K562 (cell line): ENCODE results near the gene RREB1. TPM values are rescaled to one million over a fixed set of nuclear protein-coding genes. Genes with fewer than 3 reads are reported as not detected.

Source experiments
- ARNT ChIP-seq, 2 experiments: fragments of 450-650 bp; IDR thresholded peaks; 2 replicates each; pipeline ENCODE4 v1.6.1; 2016; ENCODE audit warnings: mild to moderate bottlenecking in 1 of 2
- FOXP1 ChIP-seq: sonication (generic); formaldehyde crosslinking; IDR thresholded peaks from 2 replicates; pipeline ENCODE4 v1.8.0; 2022; ENCODE audit warnings: mild to moderate bottlenecking, missing genetic modification reagents
- GABPB1 ChIP-seq: sonication (generic); formaldehyde crosslinking; IDR thresholded peaks from 2 replicates; pipeline ENCODE4 v1.8.0; 2022; ENCODE audit warnings: mild to moderate bottlenecking, missing genetic modification reagents
- MYC ChIP-seq, 2 experiments: fragments of 250-450 bp in 1 of 2; sonication (Bioruptor Pico) in 1 of 2; IDR thresholded peaks; 2 replicates each; pipeline versions ENCODE4 v1.5.1 to v1.6.1; 2012 to 2021; ENCODE audit warnings: low read depth in 2 of 2, borderline replicate concordance in 1 of 2, improper control_type of control experiment in 1 of 2, low read length in 1 of 2, mild to moderate bottlenecking in 1 of 2, moderate library complexity in 1 of 2
- NCOA2 ChIP-seq, 2 experiments: fragments of 450-650 bp; IDR thresholded peaks; 2 replicates each; pipeline ENCODE4 v1.6.1; 2018; ENCODE audit warnings: mild to moderate bottlenecking in 2 of 2, moderate library complexity in 1 of 2; ENCODE audit not compliant: partially characterized antibody in 2 of 2
- NEUROD1 ChIP-seq: fragments of 150-350 bp; IDR thresholded peaks from 2 replicates; pipeline ENCODE4 v1.6.1; 2014; ENCODE audit warnings: borderline replicate concordance, low read length, low read depth; ENCODE audit not compliant: partially characterized antibody
- NFRKB ChIP-seq: fragments of 450-650 bp; IDR thresholded peaks from 2 replicates; pipeline ENCODE4 v1.6.1; 2016; ENCODE audit warnings: low read depth
- SAFB2 ChIP-seq: fragments of 200-400 bp; formaldehyde crosslinking; IDR thresholded peaks from 2 replicates; pipeline ENCODE4 v1.6.1; 2018; ENCODE audit warnings: borderline replicate concordance, low read length, low read depth, moderate library complexity; ENCODE audit not compliant: severe bottlenecking
- SLC30A9 ChIP-seq: fragments of 250-450 bp; sonication (Bioruptor Pico); IDR thresholded peaks from 2 replicates; pipeline ENCODE4 v1.8.0; 2022; ENCODE audit warnings: mild to moderate bottlenecking, moderate library complexity
- TBL1XR1 ChIP-seq, 2 experiments: IDR thresholded peaks; 2 replicates each; pipeline ENCODE4 v1.6.1; 2012; ENCODE audit warnings: improper control_type of control experiment in 2 of 2, low read length in 2 of 2, mild to moderate bottlenecking in 1 of 2
- TOE1 ChIP-seq, 2 experiments: fragments of 450-650 bp in 1 of 2; sonication (generic) in 1 of 2; formaldehyde crosslinking in 1 of 2; IDR thresholded peaks; 2 replicates each; pipeline versions ENCODE4 v1.7.1 to v1.8.0; 2016 to 2022; ENCODE audit warnings: borderline replicate concordance in 2 of 2, mild to moderate bottlenecking in 2 of 2, antibody characterized with exemption in 1 of 2, inconsistent platforms in 1 of 2, low read depth in 1 of 2, missing genetic modification reagents in 1 of 2, moderate library complexity in 1 of 2
- ZNF224 ChIP-seq: sonication (generic); formaldehyde crosslinking; IDR thresholded peaks from 2 replicates; pipeline ENCODE4 v1.8.0; 2022; ENCODE audit warnings: mild to moderate bottlenecking, missing genetic modification reagents
- ZNF408 ChIP-seq: fragments of 250-450 bp; sonication (Bioruptor Pico); IDR thresholded peaks from 2 replicates; pipeline ENCODE4 v1.4.0; 2020; ENCODE audit warnings: low read depth, mild to moderate bottlenecking, moderate library complexity
- polyA plus RNA-seq, 8 experiments: library from polyadenylated mRNA; depleted of rRNA in 4 of 8; stranded (reverse) in 5 of 8; unstranded in 3 of 8; fragments of >200 nt; fragmentation: Nextera tagmentation in 2 of 8; fragmentation: Illumina TruSeq in 1 of 8; extraction: Ambion mirVana in 2 of 8; extraction: Trizol in 1 of 8; gene quantifications; 2 replicates each; pipeline versions ENCODE4 v1.2.1 to v1.2.3, GENCODE V29; 2011 to 2014; ENCODE audit warnings: inconsistent platforms in 1 of 8, missing spikeins in 1 of 8
- total RNA-seq, 7 experiments: library from RNA; depleted of rRNA in 6 of 7; stranded (reverse); fragments of >200 nt in 6 of 7; fragmentation: Illumina TruSeq in 2 of 7; extraction: Trizol in 2 of 7; gene quantifications; 2 replicates each; pipeline versions ENCODE4 v1.2.1 to v1.2.3, GENCODE V29; 2011 to 2021; ENCODE audit warnings: low replicate concordance in 1 of 7
- TF ChIP-seq, protein P1 (sequence below): fragments of 250-450 bp; sonication (Bioruptor Pico); IDR thresholded peaks from 2 replicates; pipeline ENCODE4 v1.8.0; 2022; ENCODE audit warnings: moderate library complexity, mild to moderate bottlenecking, inconsistent platforms
- TF ChIP-seq, protein P2 (sequence below), 2 experiments: IDR thresholded peaks; 2 replicates each; pipeline ENCODE4 v1.6.1; 2011; ENCODE audit warnings: borderline replicate concordance in 1 of 2, control low read depth in 1 of 2, low read depth in 1 of 2, low read length in 1 of 2, mild to moderate bottlenecking in 1 of 2, mixed read lengths in 1 of 2, moderate library complexity in 1 of 2; ENCODE audit not compliant: insufficient read depth in 1 of 2, insufficient read length in 1 of 2, poor library complexity in 1 of 2, severe bottlenecking in 1 of 2; ENCODE audit errors: extremely low read depth in 1 of 2
- TF ChIP-seq, protein P3 (sequence below): fragments of 250-450 bp; sonication (Bioruptor Pico); IDR thresholded peaks from 2 replicates; pipeline ENCODE4 v1.5.0; 2021; ENCODE audit warnings: mild to moderate bottlenecking, borderline replicate concordance
- TF ChIP-seq, protein P4 (sequence below): fragments of 250-450 bp; sonication (Bioruptor Pico); IDR thresholded peaks from 2 replicates; pipeline ENCODE4 v1.5.0; 2022; ENCODE audit warnings: mild to moderate bottlenecking

The RREB1 gene
- total and polyA plus RNA-seq, 9 of the 15 experiments (the other 6 are each of a cell fraction or from before 2014, with no cell fraction given) = 3.3 to 64.2 (median 19.3) TPM

DNA sequence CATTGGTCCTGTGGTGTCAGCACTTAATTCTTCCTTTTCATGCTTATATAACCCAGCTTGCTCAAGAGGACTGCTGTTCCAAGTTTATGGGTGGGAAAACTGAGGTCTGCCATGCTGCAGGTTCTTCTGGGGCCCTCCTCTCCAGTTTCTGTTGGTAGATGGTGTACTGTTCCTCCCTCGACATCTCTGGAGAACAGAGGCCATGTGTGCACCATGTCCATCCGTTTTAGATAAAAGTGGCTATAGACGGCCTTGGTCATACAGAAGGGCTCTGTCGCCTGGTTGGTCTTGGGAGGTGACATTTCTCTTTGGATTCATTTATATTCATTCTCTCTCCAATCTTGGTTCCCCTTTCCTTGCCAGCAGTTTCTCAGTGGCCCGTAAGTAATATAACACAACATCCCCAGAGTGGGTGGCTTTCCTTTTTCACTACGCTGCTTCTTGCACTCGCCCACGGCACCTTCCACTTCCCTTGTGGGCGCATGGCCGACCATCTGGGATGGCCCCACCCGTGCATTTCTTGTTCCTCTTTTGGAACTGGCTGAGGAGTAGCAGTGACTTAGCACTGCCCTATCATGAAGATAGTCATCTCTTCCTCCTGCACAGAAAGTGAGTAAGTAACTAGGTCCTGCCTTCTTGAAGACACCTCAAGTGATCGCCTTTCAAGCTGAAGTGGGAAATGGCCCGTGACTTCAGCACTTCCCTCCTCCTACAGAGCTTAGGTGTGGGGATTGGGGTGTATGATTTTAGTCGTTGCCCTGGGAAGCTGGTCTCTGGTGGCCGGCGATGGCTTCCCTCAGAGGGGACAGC, 94.2 kb downstream of the RREB1 start (continued):
- TF ChIP-seq, protein P1, sequence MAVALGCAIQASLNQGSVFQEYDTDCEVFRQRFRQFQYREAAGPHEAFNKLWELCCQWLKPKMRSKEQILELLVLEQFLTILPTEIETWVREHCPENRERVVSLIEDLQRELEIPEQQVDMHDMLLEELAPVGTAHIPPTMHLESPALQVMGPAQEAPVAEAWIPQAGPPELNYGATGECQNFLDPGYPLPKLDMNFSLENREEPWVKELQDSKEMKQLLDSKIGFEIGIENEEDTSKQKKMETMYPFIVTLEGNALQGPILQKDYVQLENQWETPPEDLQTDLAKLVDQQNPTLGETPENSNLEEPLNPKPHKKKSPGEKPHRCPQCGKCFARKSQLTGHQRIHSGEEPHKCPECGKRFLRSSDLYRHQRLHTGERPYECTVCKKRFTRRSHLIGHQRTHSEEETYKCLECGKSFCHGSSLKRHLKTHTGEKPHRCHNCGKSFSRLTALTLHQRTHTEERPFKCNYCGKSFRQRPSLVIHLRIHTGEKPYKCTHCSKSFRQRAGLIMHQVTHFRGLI (CRISPR knock-in tag) = 0 out of 2 replicates have a peak, but pooled peaks have one; percentile 78
- TF ChIP-seq, protein P2, sequence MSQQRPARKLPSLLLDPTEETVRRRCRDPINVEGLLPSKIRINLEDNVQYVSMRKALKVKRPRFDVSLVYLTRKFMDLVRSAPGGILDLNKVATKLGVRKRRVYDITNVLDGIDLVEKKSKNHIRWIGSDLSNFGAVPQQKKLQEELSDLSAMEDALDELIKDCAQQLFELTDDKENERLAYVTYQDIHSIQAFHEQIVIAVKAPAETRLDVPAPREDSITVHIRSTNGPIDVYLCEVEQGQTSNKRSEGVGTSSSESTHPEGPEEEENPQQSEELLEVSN (IDR thresholded peaks at IDR 0.05; ENCODE audit: borderline replicate concordance in 1 of 2, extremely low read depth in 1 of 2, insufficient read depth in 1 of 2, insufficient read length in 1 of 2, low read depth in 1 of 2, low read length in 1 of 2, poor library complexity in 1 of 2, severe bottlenecking in 1 of 2) = peak; percentile 48 to 56
- no peak for TF ChIP-seq NCOA2 (IDR thresholded peaks at IDR 0.05; ENCODE audit: partially characterized antibody in 2 of 2)
- peak; percentile 62 to 72; a peak in 2 of 4 replicates for TF ChIP-seq ARNT (IDR thresholded peaks at IDR 0.05)
- TF ChIP-seq FOXP1 (CRISPR knock-in tag) = peak; percentile 86
- peak; percentile 68 for TF ChIP-seq GABPB1 (CRISPR knock-in tag)
- peak in 1 of 2 experiments; percentile 83; a peak in 3 of 4 replicates for TF ChIP-seq TBL1XR1 (IDR thresholded peaks at IDR 0.05; ENCODE audit: low read length in 2 of 2)
- TF ChIP-seq ZNF224 (CRISPR knock-in tag) = no peak
- TF ChIP-seq, protein P3, sequence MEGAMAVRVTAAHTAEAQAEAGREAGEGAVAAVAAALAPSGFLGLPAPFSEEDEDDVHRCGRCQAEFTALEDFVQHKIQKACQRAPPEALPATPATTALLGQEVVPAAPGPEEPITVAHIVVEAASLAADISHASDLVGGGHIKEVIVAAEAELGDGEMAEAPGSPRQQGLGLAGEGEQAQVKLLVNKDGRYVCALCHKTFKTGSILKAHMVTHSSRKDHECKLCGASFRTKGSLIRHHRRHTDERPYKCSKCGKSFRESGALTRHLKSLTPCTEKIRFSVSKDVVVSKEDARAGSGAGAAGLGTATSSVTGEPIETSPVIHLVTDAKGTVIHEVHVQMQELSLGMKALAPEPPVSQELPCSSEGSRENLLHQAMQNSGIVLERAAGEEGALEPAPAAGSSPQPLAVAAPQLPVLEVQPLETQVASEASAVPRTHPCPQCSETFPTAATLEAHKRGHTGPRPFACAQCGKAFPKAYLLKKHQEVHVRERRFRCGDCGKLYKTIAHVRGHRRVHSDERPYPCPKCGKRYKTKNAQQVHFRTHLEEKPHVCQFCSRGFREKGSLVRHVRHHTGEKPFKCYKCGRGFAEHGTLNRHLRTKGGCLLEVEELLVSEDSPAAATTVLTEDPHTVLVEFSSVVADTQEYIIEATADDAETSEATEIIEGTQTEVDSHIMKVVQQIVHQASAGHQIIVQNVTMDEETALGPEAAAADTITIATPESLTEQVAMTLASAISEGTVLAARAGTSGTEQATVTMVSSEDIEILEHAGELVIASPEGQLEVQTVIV (CRISPR knock-in tag) = no peak
- TF ChIP-seq NFRKB = peak; percentile 99
- TF ChIP-seq SLC30A9 (CRISPR knock-in tag) = no peak
- TF ChIP-seq ZNF408 = no peak
- TF ChIP-seq MYC (IDR thresholded peaks at IDR 0.05; ENCODE audit: low read depth, low read length) = peak; percentile 98
- peak; percentile 81 for TF ChIP-seq MYC (CRISPR knock-in tag; IDR thresholded peaks at IDR 0.05; ENCODE audit: borderline replicate concordance, low read depth)
- TF ChIP-seq SAFB2 = no peak
- TF ChIP-seq TOE1 (IDR thresholded peaks at IDR 0.05; ENCODE audit: borderline replicate concordance) = peak; percentile 58; the same call in 1 of the 2 replicates
- no peak for TF ChIP-seq TOE1 (CRISPR knock-in tag; IDR thresholded peaks at IDR 0.05; ENCODE audit: borderline replicate concordance, low read depth)
- TF ChIP-seq NEUROD1 = peak; percentile 89
- TF ChIP-seq, protein P4, sequence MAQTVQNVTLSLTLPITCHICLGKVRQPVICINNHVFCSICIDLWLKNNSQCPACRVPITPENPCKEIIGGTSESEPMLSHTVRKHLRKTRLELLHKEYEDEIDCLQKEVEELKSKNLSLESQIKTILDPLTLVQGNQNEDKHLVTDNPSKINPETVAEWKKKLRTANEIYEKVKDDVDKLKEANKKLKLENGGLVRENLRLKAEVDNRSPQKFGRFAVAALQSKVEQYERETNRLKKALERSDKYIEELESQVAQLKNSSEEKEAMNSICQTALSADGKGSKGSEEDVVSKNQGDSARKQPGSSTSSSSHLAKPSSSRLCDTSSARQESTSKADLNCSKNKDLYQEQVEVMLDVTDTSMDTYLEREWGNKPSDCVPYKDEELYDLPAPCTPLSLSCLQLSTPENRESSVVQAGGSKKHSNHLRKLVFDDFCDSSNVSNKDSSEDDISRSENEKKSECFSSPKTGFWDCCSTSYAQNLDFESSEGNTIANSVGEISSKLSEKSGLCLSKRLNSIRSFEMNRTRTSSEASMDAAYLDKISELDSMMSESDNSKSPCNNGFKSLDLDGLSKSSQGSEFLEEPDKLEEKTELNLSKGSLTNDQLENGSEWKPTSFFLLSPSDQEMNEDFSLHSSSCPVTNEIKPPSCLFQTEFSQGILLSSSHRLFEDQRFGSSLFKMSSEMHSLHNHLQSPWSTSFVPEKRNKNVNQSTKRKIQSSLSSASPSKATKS (CRISPR knock-in tag) = no peak
